HepG2 (cell line): Measurements from ENCODE around the gene PHF2. TPM values are rescaled to one million over a fixed set of nuclear protein-coding genes. Genes with fewer than 3 reads are reported as not detected.

Source experiments
- CREM ChIP-seq, 2 experiments: sonication (generic) in 1 of 2; formaldehyde crosslinking in 1 of 2; IDR thresholded peaks; 2 replicates each; pipeline versions ENCODE4 v1.4.0 to v1.6.1; 2016 to 2020; ENCODE audit warnings: antibody characterized with exemption in 1 of 2, mild to moderate bottlenecking in 1 of 2, missing genetic modification reagents in 1 of 2
- E2F5 ChIP-seq: sonication (generic); formaldehyde crosslinking; conservative IDR thresholded peaks from 2 replicates; pipeline ENCODE4 v1.4.0; 2020; ENCODE audit warnings: missing genetic modification reagents
- HMG20A ChIP-seq: IDR thresholded peaks from 2 replicates; pipeline ENCODE4 v1.6.1; 2016; ENCODE audit warnings: borderline replicate concordance
- HMG20B ChIP-seq: conservative IDR thresholded peaks from 2 replicates; pipeline ENCODE4 v1.6.1; 2016; ENCODE audit warnings: missing genetic modification reagents, missing compliant biosample characterization
- HNRNPLL ChIP-seq: fragments of 200-400 bp; formaldehyde crosslinking; IDR thresholded peaks from 2 replicates; pipeline ENCODE4 v1.6.1; 2017; ENCODE audit warnings: mild to moderate bottlenecking, low read depth, low read length; ENCODE audit not compliant: poor library complexity, severe bottlenecking
- HOXA3 ChIP-seq: sonication (generic); formaldehyde crosslinking; IDR thresholded peaks from 2 replicates; pipeline ENCODE4 v1.5.0; 2020; ENCODE audit warnings: missing genetic modification reagents
- IRF2 ChIP-seq: IDR thresholded peaks from 2 replicates; pipeline ENCODE4 v1.6.1; 2018; ENCODE audit warnings: missing genetic modification reagents, missing compliant biosample characterization
- KLF13 ChIP-seq: sonication (generic); formaldehyde crosslinking; IDR thresholded peaks from 2 replicates; pipeline ENCODE4 v1.4.0; 2020; ENCODE audit warnings: mild to moderate bottlenecking, missing genetic modification reagents
- MEIS1 ChIP-seq: sonication (generic); formaldehyde crosslinking; IDR thresholded peaks from 2 replicates; pipeline ENCODE4 v1.9.0; 2021; ENCODE audit warnings: mild to moderate bottlenecking, missing genetic modification reagents, moderate library complexity, borderline replicate concordance
- NR1H2 ChIP-seq: sonication (generic); formaldehyde crosslinking; IDR thresholded peaks from 2 replicates; pipeline ENCODE4 v1.8.1; 2022; ENCODE audit warnings: low read depth, missing genetic modification reagents, borderline replicate concordance
- PAXIP1 ChIP-seq: sonication (generic); formaldehyde crosslinking; conservative IDR thresholded peaks from 2 replicates; pipeline ENCODE4 v1.4.0; 2020; ENCODE audit warnings: mild to moderate bottlenecking, missing genetic modification reagents, moderate library complexity
- SRSF1 ChIP-seq: fragments of 200-400 bp; formaldehyde crosslinking; optimal IDR thresholded peaks from 2 replicates; pipeline ENCODE3; 2017; ENCODE audit warnings: mild to moderate bottlenecking, low read depth, low read length, moderate library complexity
- TCF7L2 ChIP-seq: IDR thresholded peaks from 2 replicates; pipeline ENCODE4 v1.6.1; 2011; ENCODE audit warnings: mild to moderate bottlenecking, low read depth, low read length, moderate library complexity
- TFDP1 ChIP-seq: IDR thresholded peaks from 2 replicates; pipeline ENCODE4 v1.6.1; 2016; ENCODE audit warnings: missing compliant biosample characterization, missing genetic modification reagents, borderline replicate concordance
- ZNF253 ChIP-seq: sonication (generic); formaldehyde crosslinking; IDR thresholded peaks from 2 replicates; pipeline ENCODE4 v1.8.0; 2022; ENCODE audit warnings: mild to moderate bottlenecking, missing genetic modification reagents, borderline replicate concordance
- ZNF800 ChIP-seq: sonication (generic); formaldehyde crosslinking; IDR thresholded peaks from 2 replicates; pipeline ENCODE4 v1.4.0; 2020; ENCODE audit warnings: missing genetic modification reagents
- ZUFSP ChIP-seq: sonication (generic); formaldehyde crosslinking; IDR thresholded peaks from 2 replicates; pipeline ENCODE4 v1.9.0; 2021; ENCODE audit warnings: missing genetic modification reagents, mild to moderate bottlenecking, borderline replicate concordance
- polyA plus RNA-seq, 8 experiments: library from polyadenylated mRNA; depleted of rRNA in 3 of 8; stranded (reverse) in 7 of 8; unstranded in 1 of 8; fragments of >200 nt; fragmentation: Illumina TruSeq in 4 of 8; extraction: Trizol in 4 of 8; gene quantifications; 2 replicates each; pipeline versions ENCODE4 v1.2.1 to v1.2.3, GENCODE V29; 2011 to 2016; ENCODE audit warnings: low read depth in 4 of 8, missing spikeins in 1 of 8, mixed read lengths in 1 of 8; ENCODE audit not compliant: insufficient read depth in 1 of 8
- total RNA-seq, 5 experiments: library from RNA; depleted of rRNA; stranded (reverse); fragments of >200 nt; fragmentation: Illumina TruSeq; extraction: Trizol; gene quantifications; 2 replicates each; pipeline ENCODE4 v1.2.3, GENCODE V29; 2016; ENCODE audit warnings: low read depth in 1 of 5

The PHF2 gene
- total and polyA plus RNA-seq, 2 of the 13 experiments (the other 11 are each of a cell fraction or from before 2014, with no cell fraction given) = 6.6 to 9.1 TPM

- TF ChIP-seq ZNF253 (0 out of 2 replicates have a peak, but pooled peaks have one; percentile 55), HMG20A (no peak; the same call in 1 of the 2 replicates), ZNF800 (peak; percentile 80; the same call in 1 of the 2 replicates), E2F5 (CRISPR knock-in tag) (no peak; the same call in 1 of the 2 replicates), TFDP1 (CRISPR knock-in tag) (peak; percentile 60; the same call in 1 of the 2 replicates), IRF2 (CRISPR knock-in tag) (peak; percentile 84), TCF7L2 (no peak), HNRNPLL (peak; percentile 78), KLF13 (CRISPR knock-in tag) (no peak), PAXIP1 (CRISPR knock-in tag) (no peak), MEIS1 (CRISPR knock-in tag) (0 out of 2 replicates have a peak, but pooled peaks have one; percentile 9), HOXA3 (CRISPR knock-in tag) (peak; percentile 69; the same call in 1 of the 2 replicates), NR1H2 (peak; percentile 54; the same call in 1 of the 2 replicates), SRSF1 (no peak), CREM (IDR thresholded peaks at IDR 0.05) (no peak), CREM (CRISPR knock-in tag; IDR thresholded peaks at IDR 0.05) (no peak), HMG20B (CRISPR knock-in tag) (no peak), ZUFSP (CRISPR knock-in tag) (no peak)
Measured at GRCh38 chr9:93566408-93567270, 9.7 kb upstream of the PHF2 start (continued).
